Embryonic facial prominence (tissue), 1 donor: ENCODE data around the gene ADD1.

ENCODE experiments used
- DNase-seq: peaks from one replicate; pipeline ENCODE4 v3.0.0-alpha.2; 2016; ENCODE audit errors: extremely low spot score

Gene ADD1

GRCh38 chr4:2843263-2843940 is at the start of gene ADD1:
Gene ADD1, plus strand, starts transcription at chr4:2843844. Its CDS starts 32,072 bp downstream, at chr4:2875916.
- peak; percentile 76 for DNase-seq

- no peak for DNase-seq
These were observed 49.0 kb upstream of the ADD1 start for GRCh38 chr4:2794486-2795299.

GRCh38 chr4:2795300-2795892 is 48.2 kb upstream of the ADD1 start:
- no peak for DNase-seq

- DNase-seq: no peak
These were observed 47.5 kb upstream of the ADD1 start for GRCh38 chr4:2795893-2796848.

GRCh38 chr4:2796849-2797544 is 46.6 kb upstream of the ADD1 start:
- DNase-seq: no peak

GRCh38 chr4:2797545-2798305 is 45.9 kb upstream of the ADD1 start:
- DNase-seq: no peak

GRCh38 chr4:2798399-2799223 is 45.0 kb upstream of the ADD1 start:
- DNase-seq: no peak

- DNase-seq: no peak
These were observed 44.3 kb upstream of the ADD1 start for GRCh38 chr4:2799224-2799911.

GRCh38 chr4:2799971-2800690 is 43.5 kb upstream of the ADD1 start:
- no peak for DNase-seq

- DNase-seq: peak; percentile 43
These were observed 42.7 kb upstream of the ADD1 start for GRCh38 chr4:2800691-2801596.

- no peak for DNase-seq
These were observed 40.8 kb upstream of the ADD1 start for GRCh38 chr4:2802618-2803531.

GRCh38 chr4:2803624-2804448 is 39.8 kb upstream of the ADD1 start:
- no peak for DNase-seq

- no peak for DNase-seq
These were observed 39.1 kb upstream of the ADD1 start for GRCh38 chr4:2804449-2804972.

GRCh38 chr4:2804973-2805501 is 38.6 kb upstream of the ADD1 start:
- no peak for DNase-seq
